ENCODE measurements around the gene NTSR2.
A peak's percentile ranks its signal among the peaks of the same experiment; 100 is the strongest.

The NTSR2 gene

GRCh38 chr2:11702946-11703345, 33.0 kb upstream of the NTSR2 start:
- Histone ChIP-seq H3K27me3 (no peaks in the 10 kb centered on the region), H4K20me1 (no peaks in the 10 kb centered on the region), H3K9ac (no peak overlapping the region), H3K4me3 (no peak overlapping the region), H3K4me1 (peaks cover 34 to 54% (median 51%) of the 10 kb centered on the region in 10 experiments), H3K9me3 (replicated peaks in 1 of 11) (peaks cover 0 to 8% (median 0%) of the 10 kb centered on the region in 11 experiments; a peak in 3 of 22 replicates), H3K4me2 (peak overlapping the region in 10 of 11 experiments; percentile 51 to 86 (median 76); a peak in 14 of 22 replicates), H3K36me3 (no peaks in the 10 kb centered on the region), H3K27ac (no peak overlapping the region)
- no peak for TF ChIP-seq Cebpa-rat (IDR thresholded peaks at IDR 0.05)

- Histone ChIP-seq H3K27ac (peak overlapping the region; percentile 38 to 79 (median 66); a peak in 20 of 22 replicates), H3K9me3 (replicated peaks in 1 of 11) (peaks cover 0 to 8% (median 0%) of the 10 kb centered on the region in 11 experiments; a peak in 3 of 22 replicates), H3K9ac (peak overlapping the region in 7 of 11 experiments; percentile 7 to 64 (median 49); a peak in 11 of 22 replicates), H3K36me3 (no peaks in the 10 kb centered on the region), H3K4me3 (no peak overlapping the region), H3K27me3 (no peaks in the 10 kb centered on the region), H3K4me2 (peak overlapping the region; percentile 51 to 86 (median 76)), H3K4me1 (peaks cover 45 to 65% (median 62%) of the 10 kb centered on the region in 10 experiments), H4K20me1 (no peaks in the 10 kb centered on the region)
- no peak for TF ChIP-seq Cebpa-rat (IDR thresholded peaks at IDR 0.05)
These were observed 31.8 kb upstream of the NTSR2 start for GRCh38 chr2:11701751-11702301.

GRCh38 chr2:11701206-11701605, 31.2 kb upstream of the NTSR2 start:
- Histone ChIP-seq H3K9ac (peak overlapping the region in 7 of 11 experiments; percentile 7 to 64 (median 29); a peak in 9 of 22 replicates), H3K4me1 (peaks cover 51 to 71% (median 68%) of the 10 kb centered on the region in 10 experiments), H4K20me1 (no peaks in the 10 kb centered on the region), H3K4me3 (no peak overlapping the region), H3K27ac (peak overlapping the region; percentile 38 to 79 (median 66); a peak in 19 of 22 replicates), H3K9me3 (replicated peaks in 1 of 11) (peaks cover 0 to 8% (median 0%) of the 10 kb centered on the region in 11 experiments; a peak in 3 of 22 replicates), H3K27me3 (no peaks in the 10 kb centered on the region), H3K36me3 (no peaks in the 10 kb centered on the region), H3K4me2 (peak overlapping the region; percentile 51 to 86 (median 76))
- no peak for TF ChIP-seq Cebpa-rat (IDR thresholded peaks at IDR 0.05)

GRCh38 chr2:11699686-11700670, 30.0 kb upstream of the NTSR2 start:
- Histone ChIP-seq H3K4me3 (no peak overlapping the region), H4K20me1 (no peaks in the 10 kb centered on the region), H3K27ac (peak overlapping the region in 5 of 11 experiments; percentile 50 to 78 (median 67); a peak in 9 of 22 replicates), H3K4me1 (peaks cover 52 to 73% (median 70%) of the 10 kb centered on the region in 10 experiments), H3K9me3 (replicated peaks in 1 of 11) (no peaks in the 10 kb centered on the region), H3K9ac (peak overlapping the region in 4 of 11 experiments; percentile 12 to 62 (median 36); a peak in 3 of 22 replicates), H3K27me3 (no peaks in the 10 kb centered on the region), H3K4me2 (peak overlapping the region; percentile 51 to 86 (median 76); a peak in 19 of 22 replicates), H3K36me3 (no peaks in the 10 kb centered on the region)
- no peak for TF ChIP-seq Cebpa-rat (IDR thresholded peaks at IDR 0.05)

- 0 out of 20 replicates have a peak overlapping the region, but pooled peaks of 1 of the 10 experiments have one; percentile 45 for H3K4me3 ChIP-seq
- no peaks in the 10 kb centered on the region for H3K9me3 ChIP-seq (replicated peaks in 1 of 11)
- H3K27ac ChIP-seq = peak overlapping the region in 10 of 11 experiments; percentile 18 to 80 (median 70); a peak in 18 of 22 replicates
- H4K20me1 ChIP-seq = no peaks in the 10 kb centered on the region
- H3K9ac ChIP-seq = peak overlapping the region in 6 of 11 experiments; percentile 39 to 66 (median 58); a peak in 12 of 22 replicates
- no peak for TF ChIP-seq Cebpa-rat (IDR thresholded peaks at IDR 0.05)
- H3K4me2 ChIP-seq = peak overlapping the region; percentile 76 to 96 (median 91)
- peaks cover 52 to 73% (median 69%) of the 10 kb centered on the region in 10 experiments for H3K4me1 ChIP-seq
- H3K27me3 ChIP-seq = no peaks in the 10 kb centered on the region
- H3K36me3 ChIP-seq = no peaks in the 10 kb centered on the region
These were observed 28.3 kb upstream of the NTSR2 start for GRCh38 chr2:11698009-11698922.

- H3K36me3 ChIP-seq = no peaks in the 10 kb centered on the region
- peak overlapping the region in 4 of 10 experiments; percentile 5 to 45 (median 13); a peak in 5 of 20 replicates for H3K4me3 ChIP-seq
- H4K20me1 ChIP-seq = no peaks in the 10 kb centered on the region
- peaks cover 48 to 63% (median 60%) of the 10 kb centered on the region in 10 experiments for H3K4me1 ChIP-seq
- H3K27ac ChIP-seq = peak overlapping the region in 10 of 11 experiments; percentile 18 to 80 (median 70); a peak in 19 of 22 replicates
- H3K9ac ChIP-seq = peak overlapping the region in 10 of 11 experiments; percentile 2 to 69 (median 56); a peak in 18 of 22 replicates
- no peaks in the 10 kb centered on the region for H3K27me3 ChIP-seq
- peak overlapping the region; percentile 76 to 96 (median 91) for H3K4me2 ChIP-seq
- TF ChIP-seq Cebpa-rat (IDR thresholded peaks at IDR 0.05) = no peak
- H3K9me3 ChIP-seq (replicated peaks in 1 of 11) = no peaks in the 10 kb centered on the region
These were observed 27.3 kb upstream of the NTSR2 start for GRCh38 chr2:11697103-11697871.

- no peaks in the 10 kb centered on the region for H3K36me3 ChIP-seq
- H3K27ac ChIP-seq = peak overlapping the region in 10 of 11 experiments; percentile 33 to 80 (median 66); a peak in 18 of 22 replicates
- H4K20me1 ChIP-seq = no peaks in the 10 kb centered on the region
- peak overlapping the region in 6 of 10 experiments; percentile 5 to 45 (median 13); a peak in 6 of 20 replicates for H3K4me3 ChIP-seq
- peak overlapping the region; percentile 76 to 96 (median 91) for H3K4me2 ChIP-seq
- H3K27me3 ChIP-seq = no peaks in the 10 kb centered on the region
- H3K9ac ChIP-seq = peak overlapping the region in 10 of 11 experiments; percentile 2 to 69 (median 56); a peak in 18 of 22 replicates
- peaks cover 43 to 57% (median 54%) of the 10 kb centered on the region in 10 experiments for H3K4me1 ChIP-seq
- TF ChIP-seq Cebpa-rat (IDR thresholded peaks at IDR 0.05) = no peak
- no peaks in the 10 kb centered on the region for H3K9me3 ChIP-seq (replicated peaks in 1 of 11)
These were observed 26.7 kb upstream of the NTSR2 start for GRCh38 chr2:11696736-11697102.
